A673 (cell line): Measurements from ENCODE around the gene P2RY1.
"Not testable (repeated sequence)": the region's sequence is repeated elsewhere in the genome, so short reads cannot be mapped to it uniquely, and the experiment has no call there.

Source experiments
- CTCF ChIP-seq: fragments of 300-800, 200-600 bp; sonication (generic); conservative IDR thresholded peaks from 2 replicates; pipeline ENCODE4 v1.5.1; 2017; ENCODE audit warnings: low read depth, mild to moderate bottlenecking, antibody characterized with exemption, low read length, moderate library complexity, mixed read lengths
- EZH2 ChIP-seq: fragments of 200-600 bp; sonication (generic); IDR thresholded peaks from 2 replicates; pipeline ENCODE4 v1.6.1; 2017; ENCODE audit warnings: borderline replicate concordance, low read depth, mild to moderate bottlenecking, mixed read lengths, antibody characterized with exemption, low read length; ENCODE audit not compliant: poor library complexity, severe bottlenecking

- not testable (repeated sequence) for TF ChIP-seq EZH2, CTCF
Measured at GRCh38 chr3:152846572-152847202, 11.8 kb downstream of the P2RY1 start.
